ENCODE data around the gene KAT2A.

KAT2A gene

GRCh38 chr17:42112552-42113176 lies 8.5 kb downstream of the KAT2A start, which contains the start of gene DHX58:
Gene DHX58, minus strand, starts transcription at chr17:42112714. Its CDS starts 822 bp downstream, at chr17:42111892.
- DNase-seq, result peak; percentile 88

GRCh38 chr17:42111871-42112551 lies 9.2 kb downstream of the KAT2A start:
- peak; percentile 34 for DNase-seq

- DNase-seq, result no peak
Measured at GRCh38 chr17:42111265-42111636, 9.9 kb downstream of the KAT2A start.

GRCh38 chr17:42110301-42111264 lies 10.6 kb downstream of the KAT2A start:
- DNase-seq, result no peak

GRCh38 chr17:42109086-42109485 lies 12.1 kb downstream of the KAT2A start:
- no peak for DNase-seq

- DNase-seq, result peak; percentile 81
Measured at GRCh38 chr17:42107597-42108576, 13.3 kb downstream of the KAT2A start.

- DNase-seq, result no peak
Measured at GRCh38 chr17:42107124-42107523, 14.0 kb downstream of the KAT2A start.

GRCh38 chr17:42106009-42106408 lies 15.2 kb downstream of the KAT2A start:
- no peak for DNase-seq

GRCh38 chr17:42104264-42104663 lies 16.9 kb downstream of the KAT2A start:
- DNase-seq, result no peak

GRCh38 chr17:42103221-42103954 lies 17.8 kb downstream of the KAT2A start:
- DNase-seq, result no peak

- peak; percentile 71 for DNase-seq
Measured at GRCh38 chr17:42101513-42102292, 19.5 kb downstream of the KAT2A start.

- DNase-seq, result no peak
Measured at GRCh38 chr17:42098730-42099399, 22.3 kb downstream of the KAT2A start.

GRCh38 chr17:42097691-42098631 lies 23.2 kb downstream of the KAT2A start, which contains the start of gene ZNF385C:
Gene ZNF385C, minus strand, starts transcription at chr17:42098473. Its CDS starts 35,417 bp downstream, at chr17:42063056.
- no peak for DNase-seq

- DNase-seq, result no peak
Measured at GRCh38 chr17:42096360-42097111, 24.6 kb downstream of the KAT2A start.

GRCh38 chr17:42094375-42095069 lies 26.6 kb downstream of the KAT2A start:
- DNase-seq, result no peak

- DNase-seq, result no peak
Measured at GRCh38 chr17:42092939-42093338, 28.2 kb downstream of the KAT2A start.

Measured in hematopoietic multipotent progenitor cell treated with erythropoietin and hydrocortisone succinate and interleukin-3 and kit ligand, for 8 days (in vitro differentiated cells).